Hippocampal formation (tissue), 2 donors: ENCODE measurements around the gene CFTR.
A peak's percentile ranks its signal among the peaks of the same experiment; 100 is the strongest.
"Not testable (repeated sequence)": the region's sequence is repeated elsewhere in the genome, so short reads cannot be mapped to it uniquely, and the experiment has no call there.

Experiments used
- DNase-seq, 2 donors: peaks; one replicate each; lab custom pipeline; 2025; lab: John Stamatoyannopoulos, UW

CFTR gene

DNA sequence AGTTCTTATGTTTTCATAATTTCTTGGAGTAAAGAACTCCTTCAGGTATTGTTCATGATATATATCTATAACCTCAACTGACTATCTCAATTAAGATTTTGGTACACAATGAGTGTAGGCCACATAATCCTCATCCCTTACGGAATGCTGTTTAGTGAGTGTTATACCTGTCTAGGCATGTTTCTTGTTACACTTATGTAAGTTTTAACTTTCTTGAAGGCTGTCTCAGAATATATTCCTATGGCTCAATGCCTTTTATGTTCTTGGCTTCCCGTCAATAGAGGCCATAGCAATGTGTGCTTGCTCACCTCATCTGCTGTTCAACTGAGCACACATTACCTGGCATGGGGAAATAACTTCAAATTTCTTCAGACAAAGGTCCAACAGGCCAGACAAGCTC is 208.3 kb downstream of the CFTR start:
- no peak for DNase-seq

DNA sequence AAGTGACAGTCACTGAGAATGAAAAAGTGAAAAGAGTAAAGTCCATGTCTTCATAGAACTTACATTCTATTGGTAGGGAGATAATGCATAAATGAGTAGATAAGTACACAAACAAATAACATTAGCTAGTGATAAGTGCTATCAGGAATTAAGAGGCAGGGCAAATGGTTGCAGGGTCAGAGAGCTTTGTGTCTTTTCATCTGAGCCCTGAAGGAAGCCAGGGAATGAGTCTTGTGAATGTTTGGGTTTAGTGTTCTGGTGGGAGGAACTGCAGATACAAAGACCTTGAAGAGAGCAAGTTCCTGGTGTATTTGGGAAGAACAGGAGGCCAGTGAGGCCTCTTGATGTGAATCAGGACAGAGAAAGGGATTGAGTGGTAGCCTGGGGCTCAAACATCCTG is 209.6 kb downstream of the CFTR start:
- DNase-seq, result no peak

DNA sequence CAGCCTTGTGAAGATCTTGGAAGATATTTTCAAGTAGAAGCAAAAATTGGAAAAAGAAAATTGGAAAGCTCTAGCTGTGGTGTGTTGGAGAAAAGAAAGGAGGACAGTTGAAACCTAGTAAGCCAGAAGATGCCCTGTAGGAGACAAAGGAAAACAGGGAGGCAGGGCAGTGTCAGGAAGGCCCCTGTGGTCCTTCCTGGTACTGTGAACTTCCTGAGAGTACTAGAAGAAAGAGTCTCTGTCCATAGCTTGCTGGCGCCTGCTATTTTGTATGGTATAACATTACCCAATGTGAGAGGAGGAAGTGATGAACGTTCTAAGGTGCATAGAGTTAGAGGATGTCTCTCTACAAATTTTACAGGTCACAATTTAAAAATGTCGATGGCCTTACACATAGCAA is 210.3 kb downstream of the CFTR start:
- DNase-seq, result no peak

DNA sequence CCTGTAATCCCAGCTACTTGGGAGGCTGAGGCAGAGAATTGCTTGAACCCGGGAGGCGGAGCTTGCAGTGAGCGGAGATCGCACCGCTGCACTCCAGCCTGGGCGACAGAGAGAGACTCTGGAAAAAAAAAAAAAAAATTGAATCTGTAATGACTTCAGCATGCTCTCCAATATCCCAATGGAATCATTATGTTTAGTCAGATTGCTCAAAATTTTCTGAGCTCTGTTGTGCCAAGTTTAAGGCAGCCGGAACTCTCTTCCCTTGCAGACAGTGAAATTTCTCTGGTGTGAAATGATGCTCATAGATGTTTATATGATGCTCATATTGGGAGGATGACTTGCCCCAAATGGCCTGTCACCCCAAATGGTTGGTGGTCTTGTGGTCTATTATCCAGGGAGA is 212.5 kb downstream of the CFTR start:
- DNase-seq, result no peak

DNA sequence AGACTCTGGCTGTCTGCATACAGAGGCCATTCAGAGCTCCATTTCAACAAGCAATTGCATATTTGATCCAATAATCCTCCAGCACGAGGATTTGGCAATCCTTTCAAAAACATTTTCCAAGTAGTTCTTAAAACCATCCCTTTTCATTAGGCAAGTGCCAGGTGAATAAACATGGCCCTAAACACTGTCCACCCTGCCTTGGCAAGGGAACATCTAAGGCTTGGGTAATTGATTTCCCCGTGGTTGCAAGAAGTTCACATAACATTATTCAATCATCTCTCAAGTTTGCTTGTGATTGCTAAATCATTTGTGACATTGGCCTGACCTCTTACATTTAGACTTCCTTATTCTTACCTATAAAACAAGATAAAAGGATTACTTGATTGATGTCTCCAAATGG is 218.2 kb downstream of the CFTR start:
- no peak for DNase-seq

DNA sequence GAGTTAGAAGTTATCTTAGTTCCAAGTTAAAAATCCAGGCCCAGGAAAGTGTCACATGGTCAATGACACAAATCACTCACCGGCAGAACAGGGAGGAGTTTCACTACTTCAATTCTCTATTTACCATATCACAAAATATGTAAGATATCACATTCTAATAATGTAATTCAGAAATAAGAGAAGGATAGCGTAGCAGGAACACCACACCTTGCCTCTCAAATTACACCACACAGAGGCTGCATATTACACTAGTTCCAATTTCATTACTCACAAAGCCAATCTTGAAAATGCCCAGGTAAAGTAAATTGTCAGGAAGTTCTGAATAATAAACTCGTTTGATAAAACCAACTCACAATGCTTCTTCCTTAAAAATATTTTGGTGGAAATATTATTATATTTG is 224.2 kb downstream of the CFTR start:
- no peak for DNase-seq

DNA sequence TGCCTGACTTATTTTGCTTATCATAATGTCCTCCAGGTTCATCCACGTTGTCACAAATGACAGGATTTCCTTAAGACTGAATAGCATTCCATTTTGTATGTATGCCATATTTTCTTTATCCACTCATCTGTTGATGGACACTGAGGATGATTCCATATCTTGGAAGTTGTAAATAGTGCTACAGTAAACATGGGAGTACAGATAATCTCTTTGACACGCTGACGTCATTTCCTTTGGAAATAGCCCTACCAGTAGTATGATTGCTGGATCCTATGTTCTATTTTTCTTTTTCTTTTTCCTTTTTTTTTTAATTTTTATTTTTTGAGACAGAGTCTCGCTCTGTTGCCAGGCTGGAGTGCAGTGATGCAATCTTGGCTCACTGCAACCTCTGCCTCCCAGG is 225.8 kb downstream of the CFTR start:
- no peak for DNase-seq

DNA sequence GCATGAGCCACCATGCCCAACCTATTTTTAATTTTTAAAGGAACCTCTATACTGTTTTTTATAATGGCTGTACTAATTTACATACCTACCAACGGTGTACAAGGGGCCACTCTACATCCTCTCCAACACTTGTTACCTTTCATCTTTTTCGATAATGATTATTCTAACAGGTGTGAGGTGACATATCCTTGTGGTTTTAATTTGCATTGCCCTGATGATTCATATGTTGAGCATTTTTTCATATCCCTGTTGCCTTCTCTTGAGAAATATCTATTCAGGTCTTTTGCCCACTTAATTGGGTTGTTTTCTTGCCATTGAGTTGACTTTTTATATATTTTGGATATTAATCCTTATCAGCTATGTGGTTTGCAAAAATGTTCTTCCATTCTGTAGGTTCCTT is 226.4 kb downstream of the CFTR start:
- no peak for DNase-seq

DNA sequence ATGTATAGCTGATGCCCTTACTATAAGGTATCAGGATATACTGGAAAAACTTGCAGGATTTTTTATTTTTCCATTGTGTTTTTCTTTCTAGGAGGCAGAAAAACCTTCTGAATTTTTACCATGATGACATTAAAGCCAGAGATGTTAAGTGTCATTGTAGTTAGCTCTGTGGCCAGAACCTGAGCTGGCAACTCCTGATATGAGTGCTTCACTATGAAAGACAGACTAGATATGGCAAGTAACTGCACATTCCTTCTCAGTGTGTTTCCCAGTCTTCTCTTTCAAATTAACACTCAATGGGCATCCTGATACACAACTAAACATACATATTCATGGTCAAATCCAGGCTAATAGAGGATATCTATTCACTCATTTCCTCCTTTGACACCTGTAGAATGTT is 227.3 kb downstream of the CFTR start:
- no peak for DNase-seq

DNA sequence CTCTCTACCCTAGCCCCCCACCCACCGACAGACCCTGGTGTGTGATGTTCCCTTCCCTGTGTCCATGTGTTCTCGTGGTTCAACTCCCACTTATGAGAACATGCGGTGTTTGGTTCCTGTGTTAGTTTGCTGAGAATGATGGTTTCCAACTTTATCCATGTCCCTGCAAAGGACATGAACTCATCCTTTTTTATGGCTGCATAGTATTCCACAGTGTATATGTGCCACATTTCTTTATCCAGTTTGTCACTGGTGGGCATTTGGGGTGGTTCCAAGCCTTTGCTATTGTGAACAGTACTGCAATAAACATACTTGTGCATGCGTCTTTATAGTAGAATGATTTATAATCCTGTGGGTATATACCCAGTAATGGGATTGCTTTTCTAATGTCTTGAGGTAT is 228.3 kb downstream of the CFTR start:
- DNase-seq, result not testable (repeated sequence)

DNA sequence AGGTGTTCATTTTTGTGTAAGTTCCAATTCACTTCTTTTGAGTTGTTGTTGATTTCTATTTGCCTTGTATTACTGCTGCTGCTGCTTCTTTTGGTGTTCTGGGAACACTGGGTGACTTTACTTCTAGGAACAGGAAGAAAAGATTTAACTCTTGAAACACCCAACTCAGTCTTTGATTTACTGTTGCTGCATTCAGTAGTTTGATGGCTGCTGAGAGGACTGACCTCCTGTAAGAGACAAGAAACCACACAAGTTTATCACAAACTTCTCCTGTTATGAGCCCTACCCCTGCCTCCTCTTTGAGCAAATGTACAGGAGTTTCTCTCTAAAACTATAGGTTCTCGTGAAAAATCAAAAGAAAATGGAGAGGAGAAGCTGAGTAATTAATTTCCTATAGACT is 231.7 kb downstream of the CFTR start:
- no peak for DNase-seq

DNA sequence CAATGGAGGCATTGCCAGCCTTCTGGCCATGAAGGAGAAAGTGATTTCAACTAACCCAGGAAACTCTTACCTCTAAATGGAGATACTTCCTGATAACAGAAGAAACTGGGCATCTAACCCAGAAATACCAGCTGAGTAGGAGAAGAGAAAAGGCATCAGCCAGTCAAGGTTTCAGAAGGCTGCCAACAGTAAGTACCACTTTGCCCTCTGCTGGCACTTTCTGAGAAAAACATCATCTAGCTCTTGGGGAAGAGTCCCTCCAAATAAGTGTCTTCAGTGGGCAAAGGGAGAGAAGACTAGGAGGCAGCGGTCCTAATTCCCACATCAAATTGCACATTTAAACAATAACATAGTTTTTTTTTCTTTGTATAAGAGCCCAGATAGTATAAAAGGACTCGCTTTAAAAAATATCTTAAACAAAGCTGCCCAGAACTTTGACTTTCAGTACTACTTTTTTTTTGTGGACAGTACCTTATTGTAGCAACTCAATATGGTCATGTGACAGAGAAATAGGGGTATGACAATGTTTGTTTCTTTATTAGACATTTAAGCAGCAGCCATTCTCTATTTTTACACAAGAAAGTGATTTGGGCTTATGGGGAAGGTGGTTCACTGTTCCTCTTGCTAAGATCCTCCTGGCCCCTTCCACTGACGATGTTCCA is 236.1 kb downstream of the CFTR start:
- DNase-seq, result peak; percentile 12 to 77

DNA sequence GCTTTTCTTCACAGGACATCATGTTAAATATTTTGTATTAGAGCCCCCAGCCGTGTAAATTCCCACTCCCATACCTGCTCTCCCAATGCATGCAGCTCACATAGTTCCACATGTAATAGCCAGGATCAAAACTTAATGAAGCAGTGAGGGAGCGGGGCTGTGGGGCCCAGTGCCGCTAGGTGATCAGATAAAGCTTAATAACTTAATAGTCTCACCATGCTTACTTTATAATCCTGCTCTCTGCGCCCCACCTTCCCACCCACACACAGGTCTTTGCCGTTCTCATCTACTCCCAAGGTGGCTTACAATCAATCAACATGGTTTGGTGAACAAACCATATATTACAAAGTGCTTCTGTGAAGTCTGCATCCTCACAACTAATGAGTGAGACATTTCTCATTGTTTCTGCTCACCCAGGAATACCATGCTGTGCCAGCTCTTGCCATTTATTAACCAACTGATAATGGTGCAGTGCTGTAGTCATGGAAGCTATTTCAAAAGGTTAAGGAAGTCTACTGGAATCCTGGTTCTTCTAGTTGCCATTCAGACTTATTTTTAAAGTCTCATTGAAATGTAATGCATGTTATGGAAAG is 237.0 kb downstream of the CFTR start:
- DNase-seq, result no peak

DNA sequence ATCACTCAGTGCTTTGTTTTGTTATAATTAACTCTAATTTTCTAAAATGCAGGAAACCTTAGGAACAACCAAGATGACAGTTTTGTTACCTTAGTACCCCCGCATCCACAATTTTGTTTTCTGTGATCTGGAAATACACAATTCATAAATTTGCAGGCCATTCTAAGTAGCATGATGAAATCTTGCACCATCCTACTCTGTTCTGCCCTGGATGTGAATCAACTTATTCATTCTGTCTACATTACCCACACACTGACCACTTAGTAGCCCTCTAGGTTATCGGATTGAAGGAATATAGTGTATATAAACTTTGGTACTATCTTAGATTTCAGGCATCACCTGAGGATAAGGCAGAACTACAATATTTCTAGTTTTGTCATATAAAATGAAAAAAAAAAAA is 237.5 kb downstream of the CFTR start:
- DNase-seq, result no peak
